ENCODE measurements around the gene LARP6.

LARP6 gene

DNA sequence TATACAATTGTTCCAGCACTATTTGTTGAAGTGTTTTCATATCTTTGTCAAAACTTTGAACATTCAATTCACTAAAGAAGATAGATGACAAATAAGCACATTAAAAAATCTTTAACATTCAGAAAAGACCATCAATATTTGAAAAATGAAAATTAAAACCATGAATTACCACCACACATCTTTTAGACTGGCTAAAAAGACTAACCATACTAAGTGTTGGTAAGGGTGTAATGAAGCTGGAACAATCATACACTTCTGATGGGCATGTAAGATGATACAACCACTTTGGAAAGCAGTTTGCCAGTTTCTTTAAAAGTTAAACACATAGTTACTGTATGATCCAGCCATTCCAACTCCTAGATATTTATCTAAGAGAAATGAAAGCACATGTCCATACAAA is 33.7 kb downstream of the LARP6 start:
- TF ChIP-seq, protein P1, sequence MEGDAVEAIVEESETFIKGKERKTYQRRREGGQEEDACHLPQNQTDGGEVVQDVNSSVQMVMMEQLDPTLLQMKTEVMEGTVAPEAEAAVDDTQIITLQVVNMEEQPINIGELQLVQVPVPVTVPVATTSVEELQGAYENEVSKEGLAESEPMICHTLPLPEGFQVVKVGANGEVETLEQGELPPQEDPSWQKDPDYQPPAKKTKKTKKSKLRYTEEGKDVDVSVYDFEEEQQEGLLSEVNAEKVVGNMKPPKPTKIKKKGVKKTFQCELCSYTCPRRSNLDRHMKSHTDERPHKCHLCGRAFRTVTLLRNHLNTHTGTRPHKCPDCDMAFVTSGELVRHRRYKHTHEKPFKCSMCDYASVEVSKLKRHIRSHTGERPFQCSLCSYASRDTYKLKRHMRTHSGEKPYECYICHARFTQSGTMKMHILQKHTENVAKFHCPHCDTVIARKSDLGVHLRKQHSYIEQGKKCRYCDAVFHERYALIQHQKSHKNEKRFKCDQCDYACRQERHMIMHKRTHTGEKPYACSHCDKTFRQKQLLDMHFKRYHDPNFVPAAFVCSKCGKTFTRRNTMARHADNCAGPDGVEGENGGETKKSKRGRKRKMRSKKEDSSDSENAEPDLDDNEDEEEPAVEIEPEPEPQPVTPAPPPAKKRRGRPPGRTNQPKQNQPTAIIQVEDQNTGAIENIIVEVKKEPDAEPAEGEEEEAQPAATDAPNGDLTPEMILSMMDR (IDR thresholded peaks at IDR 0.05), result no peak

DNA sequence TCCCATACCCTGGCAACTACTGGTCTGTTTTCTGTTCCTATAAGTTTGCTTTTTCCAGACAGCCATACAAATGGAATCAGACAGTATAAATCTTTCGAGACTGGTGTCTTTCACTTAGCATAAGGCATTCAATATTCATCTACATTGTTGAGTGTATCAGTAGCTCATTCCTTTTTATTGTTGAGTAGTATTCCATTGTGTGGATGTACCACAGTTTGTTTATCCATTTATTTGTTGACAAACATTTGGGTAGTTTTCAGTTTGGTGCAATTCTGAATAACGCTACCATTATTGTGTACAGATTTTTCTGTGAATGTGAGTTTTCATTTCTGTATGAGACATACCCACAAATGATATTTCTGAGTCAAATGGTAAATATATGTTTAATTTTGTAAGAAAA is 35.4 kb downstream of the LARP6 start:
- TF ChIP-seq, protein P1 (IDR thresholded peaks at IDR 0.05), result no peak

DNA sequence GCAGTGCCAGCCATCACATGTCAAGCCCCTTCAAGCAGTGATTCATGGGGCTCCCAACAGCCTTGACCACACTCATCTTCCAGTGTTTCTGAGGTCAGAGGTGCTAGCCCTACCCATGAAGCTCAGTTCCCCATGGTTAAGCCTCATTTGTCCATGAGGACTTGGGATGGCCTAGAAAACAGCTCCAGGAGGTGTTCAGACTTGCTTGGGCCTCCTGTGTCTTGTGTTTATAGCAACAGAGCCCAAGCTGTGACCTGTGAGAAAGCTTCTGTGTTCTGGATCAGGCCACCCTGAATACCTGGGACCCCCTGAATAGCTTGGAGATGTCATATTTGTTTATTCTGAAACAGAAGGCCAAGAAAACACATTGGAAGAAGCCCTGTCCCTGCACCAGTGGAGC is 36.7 kb downstream of the LARP6 start:
- TF ChIP-seq, protein P1 (IDR thresholded peaks at IDR 0.05), result no peak

DNA sequence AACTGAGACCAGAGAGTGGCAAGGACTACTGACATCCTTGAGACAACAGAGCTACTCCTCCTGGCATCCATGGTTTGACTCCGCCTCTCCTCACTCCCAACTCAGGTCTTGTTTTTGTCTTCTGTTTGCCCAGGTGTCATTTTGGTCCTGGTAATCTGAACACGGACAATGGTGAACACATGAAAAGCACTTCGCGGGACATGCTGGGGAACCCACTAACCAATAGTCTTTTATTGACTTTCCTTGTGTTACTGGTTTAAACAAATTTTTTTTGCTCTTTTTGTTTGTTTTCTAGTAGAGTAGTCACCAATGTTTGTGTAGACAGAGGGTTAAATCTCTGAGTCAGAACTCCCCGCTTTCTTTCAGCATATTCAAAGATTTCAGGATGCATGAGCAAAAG is 38.4 kb downstream of the LARP6 start:
- TF ChIP-seq, protein P1 (IDR thresholded peaks at IDR 0.05), result no peak

DNA sequence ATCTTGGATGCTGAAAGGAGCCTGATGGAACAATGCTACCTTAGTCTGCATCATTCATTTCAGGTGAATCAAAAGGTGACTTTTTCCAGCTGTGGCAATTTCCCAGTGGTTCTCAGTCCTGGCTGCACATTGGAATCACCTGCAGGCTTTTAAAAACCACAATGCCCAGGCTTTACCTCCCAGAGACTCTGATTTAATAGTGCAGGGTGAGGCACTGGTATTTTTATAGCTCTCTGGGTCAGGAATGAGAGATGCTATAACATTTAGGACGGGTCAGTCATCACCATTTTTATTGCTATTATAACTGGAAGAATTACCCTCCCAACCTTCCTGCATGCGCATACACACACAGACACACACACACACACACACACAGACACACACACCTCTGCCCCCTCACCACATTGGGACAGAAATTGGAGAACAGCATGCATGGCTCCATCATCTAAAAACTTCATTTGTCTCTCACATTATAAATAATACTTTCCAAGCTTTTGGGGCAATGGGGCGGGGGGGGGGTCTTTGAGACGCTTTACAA is 41.1 kb downstream of the LARP6 start:
- TF ChIP-seq, protein P1 (IDR thresholded peaks at IDR 0.05), result no peak

DNA sequence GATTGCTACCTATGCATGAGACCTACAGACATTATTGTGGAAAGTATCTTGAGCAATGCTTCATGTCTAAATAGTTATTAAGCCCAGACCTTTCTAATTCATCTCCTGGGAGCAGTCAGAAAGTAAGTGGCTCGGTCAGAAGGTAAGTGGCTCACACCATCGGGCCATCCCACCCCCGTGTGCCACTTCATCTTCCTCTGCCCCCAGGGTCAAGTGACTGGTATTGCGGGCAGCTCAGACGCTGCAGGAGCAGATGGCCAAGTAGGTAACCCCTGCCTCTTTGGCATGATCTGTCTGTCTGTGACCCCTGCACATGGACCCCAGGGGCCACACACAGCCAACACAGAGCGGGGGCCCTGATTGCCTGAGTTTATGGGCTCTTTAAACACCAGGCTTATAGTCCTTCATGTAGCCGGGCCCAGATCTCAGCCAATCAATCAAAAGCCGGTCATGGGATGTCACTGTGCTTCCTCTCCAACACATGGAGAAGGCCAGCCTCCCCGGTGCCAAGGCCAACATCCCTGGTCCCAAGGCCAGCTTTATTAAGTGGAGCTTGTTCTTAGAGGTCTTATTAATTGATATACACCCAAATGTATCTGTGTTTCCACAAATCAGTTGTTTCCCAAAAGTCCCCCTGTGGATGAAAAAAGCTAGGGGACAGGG is 42.9 kb downstream of the LARP6 start:
- TF ChIP-seq, protein P1 (IDR thresholded peaks at IDR 0.05), result no peak

DNA sequence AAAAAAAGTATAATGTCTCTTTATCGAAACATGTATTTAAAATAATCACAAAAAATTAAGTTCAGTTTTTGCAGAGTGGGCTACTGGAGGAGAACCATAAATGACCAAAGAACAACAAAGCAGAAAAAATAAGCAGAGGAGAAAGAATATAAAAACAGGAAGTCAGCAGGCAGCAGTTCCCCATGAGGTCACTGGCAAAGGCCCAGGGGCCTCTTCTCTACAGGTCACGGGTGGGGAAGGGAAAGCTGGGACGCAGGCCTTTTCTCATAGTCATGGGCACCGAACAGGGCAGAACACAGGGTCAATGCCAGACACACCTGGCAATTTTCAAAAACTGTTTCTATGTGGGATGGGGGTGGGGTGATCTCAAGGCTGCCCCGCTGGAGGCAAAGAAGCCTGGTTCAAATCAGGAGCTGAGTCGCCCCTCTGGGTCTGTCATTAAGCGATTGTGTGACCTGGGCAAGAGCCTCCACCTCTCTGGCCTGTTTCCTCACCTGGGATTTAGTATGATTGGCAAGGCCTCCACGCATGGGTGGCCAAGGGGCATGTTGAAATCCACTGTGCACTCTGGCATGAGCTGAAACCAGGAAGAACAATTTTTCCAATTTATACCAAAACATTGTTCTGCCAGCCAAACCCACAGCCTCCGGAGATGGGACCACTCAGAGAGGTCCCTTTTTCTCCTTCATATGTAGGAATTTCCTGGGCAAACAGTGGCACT is 46.8 kb downstream of the LARP6 start:
- TF ChIP-seq, protein P1 (IDR thresholded peaks at IDR 0.05), result no peak
